Ovary (tissue), 3 donors: Measurements from ENCODE around the gene SLC24A4.

Source experiments
- POLR2A ChIP-seq: fragments of 450-650 bp; IDR thresholded peaks from one replicate; pipeline ENCODE4 v1.6.1; 2017; ENCODE audit warnings: antibody characterized with exemption, mild to moderate bottlenecking, moderate library complexity
- TF ChIP-seq, protein P1 (sequence below), 3 donors: fragments of 450-650 bp in 2 of 3; fragments of 200-600 bp in 1 of 3; IDR thresholded peaks; one replicate each; pipeline versions ENCODE4 v1.5.1 to v1.8.0; 2016 to 2022; ENCODE audit warnings: antibody characterized with exemption in 3 of 3, mild to moderate bottlenecking in 1 of 3
- donor health status: DM: no; HTN: no; CAD: no.

DNA sequence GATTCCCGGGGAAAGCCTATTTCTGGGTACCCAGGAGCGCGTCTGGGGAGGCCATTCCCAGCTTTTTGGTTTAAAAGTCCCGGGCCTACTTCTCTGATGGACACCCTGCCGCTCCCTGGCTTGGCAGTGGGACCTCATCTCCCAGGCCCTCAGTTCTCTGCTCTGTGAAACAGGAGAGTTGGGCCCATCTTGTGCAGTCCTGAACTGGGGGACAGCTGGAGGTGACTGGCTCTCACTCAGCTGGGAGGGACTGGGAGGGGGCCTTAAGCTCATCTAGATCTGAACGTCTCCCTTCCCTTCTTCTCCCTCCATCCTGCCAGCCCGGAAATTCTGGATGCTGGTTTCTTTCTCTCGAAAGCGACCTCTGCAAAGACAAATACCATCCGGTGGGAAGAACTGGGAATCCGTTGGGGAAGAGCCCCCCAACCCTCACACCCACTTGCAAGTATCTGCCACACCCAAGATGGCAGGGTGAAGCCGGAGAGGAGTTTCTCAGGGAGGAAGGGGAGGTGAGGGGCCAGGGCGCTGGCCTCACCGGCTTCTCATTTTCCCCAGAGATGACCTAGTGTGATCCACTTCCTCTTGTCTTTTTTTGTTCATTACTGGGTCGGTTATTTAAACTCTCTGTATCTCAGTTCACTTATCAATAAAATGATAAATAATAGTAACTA is 192.0 kb downstream of the SLC24A4 start:
- no peak for TF ChIP-seq POLR2A
- TF ChIP-seq, protein P1, sequence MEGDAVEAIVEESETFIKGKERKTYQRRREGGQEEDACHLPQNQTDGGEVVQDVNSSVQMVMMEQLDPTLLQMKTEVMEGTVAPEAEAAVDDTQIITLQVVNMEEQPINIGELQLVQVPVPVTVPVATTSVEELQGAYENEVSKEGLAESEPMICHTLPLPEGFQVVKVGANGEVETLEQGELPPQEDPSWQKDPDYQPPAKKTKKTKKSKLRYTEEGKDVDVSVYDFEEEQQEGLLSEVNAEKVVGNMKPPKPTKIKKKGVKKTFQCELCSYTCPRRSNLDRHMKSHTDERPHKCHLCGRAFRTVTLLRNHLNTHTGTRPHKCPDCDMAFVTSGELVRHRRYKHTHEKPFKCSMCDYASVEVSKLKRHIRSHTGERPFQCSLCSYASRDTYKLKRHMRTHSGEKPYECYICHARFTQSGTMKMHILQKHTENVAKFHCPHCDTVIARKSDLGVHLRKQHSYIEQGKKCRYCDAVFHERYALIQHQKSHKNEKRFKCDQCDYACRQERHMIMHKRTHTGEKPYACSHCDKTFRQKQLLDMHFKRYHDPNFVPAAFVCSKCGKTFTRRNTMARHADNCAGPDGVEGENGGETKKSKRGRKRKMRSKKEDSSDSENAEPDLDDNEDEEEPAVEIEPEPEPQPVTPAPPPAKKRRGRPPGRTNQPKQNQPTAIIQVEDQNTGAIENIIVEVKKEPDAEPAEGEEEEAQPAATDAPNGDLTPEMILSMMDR (IDR thresholded peaks at IDR 0.05): no peak
